Measurements from ENCODE around the gene PAGE5. TPM values are rescaled to one million over a fixed set of nuclear protein-coding genes. Genes with fewer than 3 reads are reported as not detected.

PAGE5 gene
- total RNA-seq, 1 experiment from 2014 or later, result not detected

- Histone ChIP-seq H2BK20ac (ENCODE audit: low read depth, low read length, poor library complexity, severe bottlenecking) (no peak overlapping the region), H2BK15ac (ENCODE audit: low read depth, low read length) (no peak overlapping the region), H2AK5ac (ENCODE audit: insufficient read length, low read length) (no peak overlapping the region), H3K27ac (ENCODE audit: insufficient read length, low read depth, low read length) (no peak overlapping the region), H4K91ac (ENCODE audit: insufficient read length, low read depth, low read length) (no peak overlapping the region), H4K20me1 (ENCODE audit: control insufficient read depth, insufficient read depth, insufficient read length) (no peaks in the 10 kb centered on the region), H3K4ac (ENCODE audit: low read depth, low read length) (no peak overlapping the region), H3K4me1 (ENCODE audit: insufficient read depth, low read length) (no peaks in the 10 kb centered on the region), H3K9me3 (ENCODE audit: control insufficient read depth, low read depth, low read length) (peaks cover 55% of the 10 kb centered on the region), H2AFZ (ENCODE audit: low read length) (no peak overlapping the region), H3K18ac (ENCODE audit: insufficient read length, low read depth, low read length) (no peak overlapping the region), H3K56ac (ENCODE audit: insufficient read length, low read depth, low read length) (no peak overlapping the region), H4K5ac (ENCODE audit: insufficient read length, low read depth, low read length) (no peak overlapping the region), H2BK120ac (ENCODE audit: low read depth, low read length, poor library complexity, severe bottlenecking) (no peak overlapping the region), H3K23ac (ENCODE audit: insufficient read length, low read depth, low read length) (no peak overlapping the region), H3K79me1 (ENCODE audit: insufficient read depth, low read depth, low read length, poor library complexity, severe bottlenecking) (no peaks in the 10 kb centered on the region), H3K9ac (ENCODE audit: extremely low read depth, insufficient read length, low read length) (no peak overlapping the region), H3K14ac (ENCODE audit: insufficient read depth, low read length) (no peak overlapping the region), H3K79me2 (ENCODE audit: insufficient read depth, low read length) (no peaks in the 10 kb centered on the region), H3K23me2 (ENCODE audit: insufficient read length, low read depth, low read length, poor library complexity, severe bottlenecking) (no peaks in the 10 kb centered on the region), H4K8ac (replicated peaks; ENCODE audit: insufficient read length, low read depth, low read length) (no peak overlapping the region), H3K4me2 (ENCODE audit: insufficient read depth, insufficient read length, low read length) (no peak overlapping the region), H2BK12ac (ENCODE audit: insufficient read length, low read depth, low read length) (no peak overlapping the region), H2BK5ac (ENCODE audit: insufficient read length, low read length) (no peak overlapping the region), H3K27me3 (ENCODE audit: insufficient read depth, low read length) (no peaks in the 10 kb centered on the region), H3T11ph (ENCODE audit: low read length) (no peak overlapping the region)
- no peak for TF ChIP-seq CTCF (conservative IDR thresholded peaks at IDR 0.05)
- no peak overlapping the region for H3K4me3 Mint-ChIP-seq
- peaks cover 0 to 22% (median 3%) of the 10 kb centered on the region in 3 experiments; a peak in 5 of 7 replicates for H3K36me3 Mint-ChIP-seq (ENCODE audit: insufficient read depth in 1 of 3, low read depth in 3 of 3)
- H3K27me3 Mint-ChIP-seq (ENCODE audit: low read depth), result no peaks in the 10 kb centered on the region
- no CpG with 5 or more reads among the region's 6 CpGs for WGBS (ENCODE audit: extremely low coverage, insufficient read length, low lambda C conversion rate)
- H3K27ac Mint-ChIP-seq, result no peak overlapping the region
- H3K4me1 Mint-ChIP-seq, result no peaks in the 10 kb centered on the region
- no peak for DNase-seq
- H3K9me3 Mint-ChIP-seq, result peaks cover 86 to 89% of the 10 kb centered on the region in 2 experiments
Observed at GRCh38 chrX:55206162-55206941, 13.8 kb upstream of the PAGE5 start.

Data from H9 (cell line).